Smooth muscle cell (in vitro differentiated cells): ENCODE data around the gene ECT2L. TPM values are rescaled to one million over a fixed set of nuclear protein-coding genes. Genes with fewer than 3 reads are reported as not detected.

ENCODE experiments used
- DNase-seq: peaks from one replicate; lab custom pipeline; 2025; ENCODE audit not compliant: unreplicated experiment; lab: John Stamatoyannopoulos, UW
- H2AFZ ChIP-seq: fragments of 200-600 bp; sonication (generic); 2 replicates; pipeline ENCODE4 v1.6.0; 2016; ENCODE audit warnings: antibody characterized with exemption, low read depth, mild to moderate bottlenecking
- H3F3A ChIP-seq: fragments of 200-600 bp; sonication (generic); 2 replicates; pipeline ENCODE4 v1.6.0; 2017; ENCODE audit warnings: antibody characterized with exemption, low read depth
- H3K27ac ChIP-seq: fragments of 200-600 bp; sonication (generic); 2 replicates; pipeline ENCODE4 v1.5.1; 2016; ENCODE audit warnings: low read depth, mild to moderate bottlenecking
- H3K27me3 ChIP-seq: fragments of 200-600 bp; sonication (generic); 2 replicates; pipeline ENCODE4 v1.6.1; 2016; ENCODE audit warnings: low read depth, mild to moderate bottlenecking
- H3K36me3 ChIP-seq: fragments of 200-600 bp; sonication (generic); 2 replicates; pipeline ENCODE4 v1.5.1; 2016; ENCODE audit warnings: low read depth
- H3K4me1 ChIP-seq: fragments of 200-600 bp; sonication (generic); 2 replicates; pipeline ENCODE4 v1.5.1; 2016; ENCODE audit warnings: low read depth
- H3K4me2 ChIP-seq: fragments of 200-600 bp; sonication (generic); 2 replicates; pipeline ENCODE4 v1.6.0; 2016; ENCODE audit warnings: mild to moderate bottlenecking
- H3K4me3 ChIP-seq: fragments of 200-600 bp; sonication (generic); 2 replicates; pipeline ENCODE4 v1.5.1; 2016; ENCODE audit warnings: mild to moderate bottlenecking
- H3K79me2 ChIP-seq: fragments of 200-600 bp; sonication (generic); 2 replicates; pipeline ENCODE4 v1.6.0; 2016; ENCODE audit warnings: low read depth, mild to moderate bottlenecking
- H3K9ac ChIP-seq: fragments of 200-600 bp; sonication (generic); 2 replicates; pipeline ENCODE4 v1.6.0; 2016; ENCODE audit warnings: low read depth
- H3K9me3 ChIP-seq: fragments of 200-600 bp; sonication (generic); replicated peaks from 2 replicates; pipeline ENCODE4 v1.5.1; 2016; ENCODE audit warnings: low read depth
- H4K20me1 ChIP-seq: fragments of 200-600 bp; sonication (generic); 2 replicates; pipeline ENCODE4 v1.6.0; 2016; ENCODE audit warnings: low read depth
- CTCF ChIP-seq: fragments of 200-600 bp; sonication (generic); IDR thresholded peaks from 2 replicates; pipeline ENCODE4 v1.5.1; 2017; ENCODE audit warnings: borderline replicate concordance, mild to moderate bottlenecking, antibody characterized with exemption; ENCODE audit not compliant: insufficient read depth, poor library complexity, severe bottlenecking
- WGBS: methylation state at CpG from one replicate; pipeline ENCODE4 v1.1.7; 2016; ENCODE audit warnings: low lambda C conversion rate; 5-methylcytosine and 5-hydroxymethylcytosine counted together
- polyA plus RNA-seq: library from polyadenylated mRNA; unstranded; fragments of >200 nt; fragmentation: Nextera tagmentation; extraction: Ambion mirVana; gene quantifications from 2 replicates; pipeline ENCODE4 v1.2.1, GENCODE V29; 2016
- total RNA-seq: library from RNA; depleted of rRNA; stranded (reverse); fragments of >200 nt; gene quantifications from 2 replicates; pipeline ENCODE4 v1.2.3, GENCODE V29; 2014

ECT2L gene
- total and polyA plus RNA-seq, 2 experiments from 2014 or later, result 0.14 TPM; not detected in 1

- Histone ChIP-seq H3K4me2 (no peak overlapping the region), H3K27ac (peak overlapping the region; percentile 43), H4K20me1 (no peaks in the 10 kb centered on the region), H3K9me3 (no peaks in the 10 kb centered on the region), H3K27me3 (no peaks in the 10 kb centered on the region), H3K4me3 (no peak overlapping the region), H3K9ac (no peak overlapping the region), H3K36me3 (no peaks in the 10 kb centered on the region), H2AFZ (no peak overlapping the region), H3K4me1 (peaks cover 15% of the 10 kb centered on the region), H3F3A (no peaks in the 10 kb centered on the region), H3K79me2 (no peaks in the 10 kb centered on the region)
- TF ChIP-seq CTCF, result no peak
- 74% methylated on average over 5 of the region's 5 CpGs for WGBS
- no peak for DNase-seq
Measured at GRCh38 chr6:138814179-138814834, 18.4 kb downstream of the ECT2L start.

- H3K4me1 ChIP-seq, result peaks cover 15% of the 10 kb centered on the region
- H3K9ac ChIP-seq, result no peak overlapping the region
- peak overlapping the region; percentile 43 for H3K27ac ChIP-seq
- no peak for TF ChIP-seq CTCF
- DNase-seq, result no peak
- H3K4me3 ChIP-seq, result no peak overlapping the region
- no peaks in the 10 kb centered on the region for H3K27me3 ChIP-seq
- 64% methylated on average over 6 of the region's 6 CpGs for WGBS
- no peaks in the 10 kb centered on the region for H3K9me3 ChIP-seq
- H2AFZ ChIP-seq, result no peak overlapping the region
- H4K20me1 ChIP-seq, result no peaks in the 10 kb centered on the region
- H3F3A ChIP-seq, result no peaks in the 10 kb centered on the region
- H3K79me2 ChIP-seq, result no peaks in the 10 kb centered on the region
- H3K36me3 ChIP-seq, result no peaks in the 10 kb centered on the region
- H3K4me2 ChIP-seq, result no peak overlapping the region
Measured at GRCh38 chr6:138815221-138815620, 19.3 kb downstream of the ECT2L start.

- no peaks in the 10 kb centered on the region for H3K9me3 ChIP-seq
- DNase-seq, result no peak
- no peaks in the 10 kb centered on the region for H3F3A ChIP-seq
- H3K4me1 ChIP-seq, result peaks cover 15% of the 10 kb centered on the region
- H3K4me3 ChIP-seq, result no peak overlapping the region
- TF ChIP-seq CTCF, result peak; percentile 66
- H3K36me3 ChIP-seq, result no peaks in the 10 kb centered on the region
- no peaks in the 10 kb centered on the region for H4K20me1 ChIP-seq
- no peaks in the 10 kb centered on the region for H3K27me3 ChIP-seq
- H3K9ac ChIP-seq, result no peak overlapping the region
- no peaks in the 10 kb centered on the region for H3K79me2 ChIP-seq
- H2AFZ ChIP-seq, result no peak overlapping the region
- H3K4me2 ChIP-seq, result no peak overlapping the region
- WGBS, result 44% methylated on average over 4 of the region's 4 CpGs
- H3K27ac ChIP-seq, result peak overlapping the region; percentile 93
Measured at GRCh38 chr6:138815797-138816528, 20.1 kb downstream of the ECT2L start.
